OCI-LY1 (cell line): ENCODE data around the gene DOCK10.

Source experiments
- H2AFZ ChIP-seq: fragments of 200-600 bp; sonication (generic), shearing (Covaris generic); 2 replicates; pipeline ENCODE4 v1.6.0; 2014; ENCODE audit warnings: antibody characterized with exemption, mild to moderate bottlenecking, low read length
- H3F3A ChIP-seq: fragments of 200-600 bp; sonication (generic), shearing (Covaris generic); 2 replicates; pipeline ENCODE4 v1.6.0; 2014; ENCODE audit warnings: mild to moderate bottlenecking, antibody characterized with exemption, low read length, moderate library complexity; ENCODE audit not compliant: insufficient read depth
- H3K27ac ChIP-seq: fragments of 200-600 bp; sonication (generic); 2 replicates; pipeline ENCODE4 v1.5.1; 2014; ENCODE audit warnings: low read length, mixed run types, mild to moderate bottlenecking, low read depth; ENCODE audit not compliant: poor library complexity, severe bottlenecking
- H3K27me3 ChIP-seq: fragments of 200-600 bp; sonication (generic); 2 replicates; pipeline ENCODE4 v1.6.0; 2014; ENCODE audit warnings: antibody characterized with exemption, mild to moderate bottlenecking, low read length, moderate library complexity; ENCODE audit not compliant: insufficient read depth
- H3K36me3 ChIP-seq: fragments of 200-600 bp; sonication (generic); 2 replicates; pipeline ENCODE4 v1.6.1; 2014; ENCODE audit warnings: mild to moderate bottlenecking, antibody characterized with exemption, low read length, moderate library complexity, mixed read lengths; ENCODE audit not compliant: insufficient read depth
- H3K4me1 ChIP-seq: fragments of 200-600 bp; sonication (generic); 2 replicates; pipeline ENCODE4 v1.5.1; 2014; ENCODE audit warnings: mild to moderate bottlenecking, low read length, moderate library complexity; ENCODE audit not compliant: insufficient read depth, severe bottlenecking
- H3K4me2 ChIP-seq: fragments of 200-600 bp; sonication (generic), shearing (Covaris generic); 2 replicates; pipeline ENCODE4 v1.6.1; 2014; ENCODE audit warnings: low read length
- H3K4me3 ChIP-seq: fragments of 200-600 bp; sonication (generic); 2 replicates; pipeline ENCODE4 v1.5.1; 2014; ENCODE audit warnings: low read length, low read depth, mild to moderate bottlenecking, mixed read lengths; ENCODE audit not compliant: poor library complexity, severe bottlenecking
- H3K79me2 ChIP-seq: fragments of 200-600 bp; shearing (Covaris generic); 2 replicates; pipeline ENCODE4 v1.6.1; 2016; ENCODE audit warnings: mixed run types, low read length, mixed read lengths; ENCODE audit not compliant: insufficient read depth
- H3K9ac ChIP-seq: fragments of 200-600 bp; sonication (generic), shearing (Covaris generic); 2 replicates; pipeline ENCODE4 v1.6.1; 2014; ENCODE audit warnings: mild to moderate bottlenecking, low read length, mixed read lengths
- H3K9me2 ChIP-seq: fragments of 200-600 bp; sonication (generic), shearing (Covaris generic); 2 replicates; pipeline ENCODE4 v1.6.1; 2014; ENCODE audit warnings: low read depth, mild to moderate bottlenecking, low read length, mixed read lengths
- H3K9me3 ChIP-seq: fragments of 200-600 bp; shearing (Covaris generic); 2 replicates; pipeline ENCODE4 v1.6.1; 2014; ENCODE audit warnings: low read length, mixed read lengths
- H4K20me1 ChIP-seq: fragments of 200-600 bp; sonication (generic), shearing (Covaris generic); 2 replicates; pipeline ENCODE4 v1.6.0; 2016; ENCODE audit warnings: mild to moderate bottlenecking, low read length; ENCODE audit not compliant: insufficient read depth
- CTCF ChIP-seq: fragments of 200-600 bp; sonication (generic), shearing (Covaris generic); IDR thresholded peaks from 2 replicates; pipeline ENCODE4 v1.5.1; 2017; ENCODE audit warnings: mild to moderate bottlenecking, antibody characterized with exemption, low read length, moderate library complexity, mixed read lengths
- EZH2 ChIP-seq: fragments of 200-600 bp; sonication (generic), shearing (Covaris generic); IDR thresholded peaks from 2 replicates; pipeline ENCODE4 v1.8.0; 2017; ENCODE audit warnings: borderline replicate concordance, mixed run types, mild to moderate bottlenecking, antibody characterized with exemption, low read length, moderate library complexity, mixed read lengths

DOCK10 gene

GRCh38 chr2:224930990-224931389 lies 111.3 kb downstream of the DOCK10 start:
- Histone ChIP-seq H3K9me2 (no peaks in the 10 kb centered on the region), H3K9ac (no peak overlapping the region), H3K4me1 (no peaks in the 10 kb centered on the region), H3K36me3 (no peaks in the 10 kb centered on the region), H3F3A (no peaks in the 10 kb centered on the region), H3K27me3 (no peaks in the 10 kb centered on the region), H3K4me3 (no peak overlapping the region), H4K20me1 (no peaks in the 10 kb centered on the region), H3K79me2 (no peaks in the 10 kb centered on the region), H3K4me2 (no peak overlapping the region), H3K27ac (no peak overlapping the region), H3K9me3 (no peaks in the 10 kb centered on the region), H2AFZ (no peak overlapping the region)
- TF ChIP-seq EZH2 (no peak), CTCF (peak; percentile 75)

- Histone ChIP-seq H3K27me3 (no peaks in the 10 kb centered on the region), H3K27ac (no peak overlapping the region), H3K79me2 (no peaks in the 10 kb centered on the region), H3K4me2 (no peak overlapping the region), H3F3A (no peaks in the 10 kb centered on the region), H3K4me3 (no peak overlapping the region), H2AFZ (no peak overlapping the region), H4K20me1 (no peaks in the 10 kb centered on the region), H3K4me1 (no peaks in the 10 kb centered on the region), H3K36me3 (no peaks in the 10 kb centered on the region), H3K9ac (no peak overlapping the region), H3K9me3 (no peaks in the 10 kb centered on the region), H3K9me2 (no peaks in the 10 kb centered on the region)
- TF ChIP-seq CTCF (no peak), EZH2 (no peak)
Observed at GRCh38 chr2:224930124-224930523, 112.1 kb downstream of the DOCK10 start.

GRCh38 chr2:224929512-224929911 lies 112.8 kb downstream of the DOCK10 start:
- no peak for TF ChIP-seq EZH2
- no peak for TF ChIP-seq CTCF
- Histone ChIP-seq H3K9me3 (no peaks in the 10 kb centered on the region), H3K27ac (no peak overlapping the region), H3K9ac (no peak overlapping the region), H3K4me3 (no peak overlapping the region), H3K4me1 (no peaks in the 10 kb centered on the region), H3K9me2 (no peaks in the 10 kb centered on the region), H2AFZ (no peak overlapping the region), H3K4me2 (no peak overlapping the region), H3K79me2 (no peaks in the 10 kb centered on the region), H3K36me3 (no peaks in the 10 kb centered on the region), H4K20me1 (no peaks in the 10 kb centered on the region), H3K27me3 (no peaks in the 10 kb centered on the region), H3F3A (no peaks in the 10 kb centered on the region)
